ENCODE data around the gene RMND1. TPM values are rescaled to one million over a fixed set of nuclear protein-coding genes. Genes with fewer than 3 reads are reported as not detected.
A peak's percentile ranks its signal among the peaks of the same experiment; 100 is the strongest.

Gene RMND1
- total RNA-seq, 2 donors from 2014 or later, result 19.2 to 27.3 TPM

DNA sequence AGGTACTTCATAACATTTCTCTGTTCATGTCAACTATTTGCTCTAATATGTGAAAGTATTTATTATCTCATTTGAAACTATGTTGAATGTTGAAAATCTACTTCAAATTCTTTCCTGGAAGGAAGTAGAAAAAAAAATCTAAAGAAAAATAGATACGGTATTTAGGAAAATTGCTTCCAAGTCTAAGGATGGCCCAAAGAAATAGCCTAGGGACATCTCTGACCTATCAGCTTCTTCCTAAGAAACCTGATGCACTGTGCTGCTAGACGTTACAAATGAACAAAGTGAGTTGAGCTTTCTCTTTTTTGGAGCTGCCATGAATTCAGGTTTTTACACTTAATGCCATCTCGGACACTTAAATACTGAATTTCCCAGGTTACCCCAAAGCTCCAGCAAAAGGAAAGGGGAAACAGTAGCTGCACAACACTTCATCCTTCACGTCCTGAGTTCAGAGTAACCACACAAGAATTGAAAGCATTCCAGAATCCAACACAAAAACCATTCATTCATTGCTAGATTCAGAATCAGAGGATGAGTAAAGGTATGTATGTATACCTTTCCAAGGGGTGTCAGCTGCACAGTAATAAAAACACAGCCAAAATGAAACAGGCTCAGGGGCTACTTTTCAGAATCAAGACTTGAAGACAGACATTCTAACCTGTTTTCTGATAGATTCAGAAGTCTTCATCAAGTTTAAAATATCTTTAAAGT is 7.9 kb downstream of the RMND1 start:
- DNase-seq (ENCODE audit: low spot score) (no peak), ATAC-seq (no peak)
- Mint-ChIP-seq H3K27me3 (no peaks in the 10 kb centered on the region), H3K27ac (no peak overlapping the region), H3K36me3 (peaks cover 6% of the 10 kb centered on the region), H3K9me3 (no peaks in the 10 kb centered on the region), H3K4me3 (no peak overlapping the region), H3K4me1 (ENCODE audit: low read depth in 2 of 2) (peaks cover 18 to 25% of the 10 kb centered on the region in 2 donors)

DNA sequence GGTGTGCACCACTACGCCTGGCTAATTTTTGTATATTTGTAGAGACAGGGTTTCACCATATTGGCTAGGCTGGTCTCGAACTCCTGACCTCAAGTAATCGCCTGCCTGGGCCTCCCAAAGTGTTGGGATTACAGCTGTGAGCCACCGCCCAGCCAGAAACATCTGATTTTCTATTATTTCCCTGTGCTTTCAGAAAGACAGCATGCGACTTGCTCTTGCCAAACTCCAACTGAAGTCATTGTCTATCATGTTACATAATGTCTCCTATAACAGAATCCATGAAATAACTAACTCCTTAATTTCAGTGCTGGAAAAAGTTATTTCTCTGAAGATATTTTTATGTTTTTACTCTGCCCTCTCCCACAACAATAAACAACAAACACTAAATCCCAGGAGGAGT is 8.5 kb downstream of the RMND1 start:
- no peak for DNase-seq (ENCODE audit: low spot score)
- Mint-ChIP-seq H3K4me3 (no peak overlapping the region), H3K4me1 (ENCODE audit: low read depth in 2 of 2) (peaks cover 18 to 23% of the 10 kb centered on the region in 2 donors), H3K36me3 (peaks cover 6% of the 10 kb centered on the region), H3K9me3 (no peaks in the 10 kb centered on the region), H3K27ac (no peak overlapping the region), H3K27me3 (no peaks in the 10 kb centered on the region)
- no peak for ATAC-seq

DNA sequence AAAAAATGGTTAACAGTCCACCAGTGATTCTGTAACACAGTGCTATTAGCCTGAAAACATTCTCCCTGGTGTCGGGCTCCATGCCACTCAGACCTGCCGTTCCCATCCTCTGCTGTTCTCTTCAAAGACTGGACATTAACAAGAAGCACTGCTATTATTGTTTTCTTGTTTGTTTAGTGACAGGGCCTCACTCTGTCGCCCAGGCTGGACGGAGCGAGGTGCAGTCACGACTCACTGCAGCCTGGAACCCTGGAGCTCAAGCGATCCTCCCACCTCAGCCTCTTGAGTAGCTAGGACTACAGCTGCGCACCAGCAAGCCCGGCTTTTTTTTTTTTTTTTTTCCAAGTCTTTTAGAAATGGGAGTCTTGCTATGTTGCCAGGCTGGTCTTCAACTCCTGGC is 9.6 kb downstream of the RMND1 start:
- Mint-ChIP-seq H3K9me3 (no peaks in the 10 kb centered on the region), H3K4me3 (no peak overlapping the region), H3K27ac (no peak overlapping the region), H3K36me3 (peaks cover 6% of the 10 kb centered on the region), H3K27me3 (no peaks in the 10 kb centered on the region), H3K4me1 (ENCODE audit: low read depth in 2 of 2) (peaks cover 19 to 25% of the 10 kb centered on the region in 2 donors)
- DNase-seq (ENCODE audit: low spot score) (no peak), ATAC-seq (no peak)

DNA sequence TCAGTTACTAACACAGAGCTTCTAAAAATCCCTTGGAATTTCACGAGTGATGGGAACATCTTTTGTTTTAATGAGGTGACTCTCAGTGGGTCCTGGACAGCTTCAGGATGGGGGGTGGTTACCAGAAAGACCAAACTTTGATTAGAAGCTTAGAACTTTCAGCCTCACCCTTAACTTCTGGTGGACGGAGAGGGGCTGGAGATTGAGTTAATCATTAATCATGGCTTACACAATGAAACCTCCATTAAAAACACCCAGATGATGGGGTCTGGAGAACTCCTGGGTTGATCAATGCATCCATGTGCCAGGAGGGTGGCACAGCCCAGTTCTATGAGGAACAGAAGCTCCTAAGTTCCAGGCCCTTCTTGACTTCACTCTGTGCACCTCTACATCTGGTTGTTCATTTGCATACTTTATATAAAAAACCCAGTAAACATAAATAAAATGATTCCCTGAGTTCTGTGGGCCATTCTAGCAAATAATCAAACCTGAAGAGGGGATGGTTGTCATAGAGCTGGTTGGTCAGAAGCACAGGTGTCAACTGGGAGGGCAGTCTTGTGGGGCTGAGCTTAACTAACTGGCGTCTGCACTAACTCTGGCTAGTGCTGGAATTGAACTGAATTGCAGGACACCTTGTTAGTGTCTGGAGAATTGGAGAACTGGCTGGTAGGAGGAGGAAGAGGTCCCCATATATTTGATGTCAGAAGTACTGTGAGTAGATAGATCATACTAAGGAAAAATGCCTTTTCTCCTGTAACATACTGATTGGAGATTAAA is 10.3 kb downstream of the RMND1 start:
- H3K27me3 Mint-ChIP-seq, result no peaks in the 10 kb centered on the region
- peak overlapping the region; percentile 17 to 82 for H3K27ac Mint-ChIP-seq
- H3K4me3 Mint-ChIP-seq, result no peak overlapping the region
- peaks cover 19 to 25% of the 10 kb centered on the region in 2 donors for H3K4me1 Mint-ChIP-seq (ENCODE audit: low read depth in 2 of 2)
- H3K9me3 Mint-ChIP-seq, result no peaks in the 10 kb centered on the region
- no peak for ATAC-seq
- H3K36me3 Mint-ChIP-seq, result peaks cover 6% of the 10 kb centered on the region
- no peak for DNase-seq (ENCODE audit: low spot score)

DNA sequence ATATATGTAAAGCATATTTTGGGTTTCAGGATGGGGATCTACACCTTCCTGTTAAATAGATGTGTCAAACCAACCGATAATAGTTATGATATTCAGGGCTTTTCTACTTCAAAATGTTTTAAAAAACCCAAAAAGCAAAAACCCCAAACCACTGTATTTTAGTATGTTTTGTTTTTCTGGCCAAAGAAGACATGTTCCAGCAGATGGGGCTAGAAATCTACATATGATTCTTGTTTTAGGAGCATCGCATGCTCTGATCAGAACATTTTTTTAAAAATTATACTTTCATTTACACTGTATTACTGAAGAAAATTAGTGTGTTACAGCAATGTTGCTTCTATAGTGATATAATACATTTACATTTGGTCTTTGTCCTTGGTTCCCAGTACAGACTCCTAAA is 11.0 kb downstream of the RMND1 start:
- DNase-seq (ENCODE audit: low spot score) (no peak), ATAC-seq (no peak)
- Mint-ChIP-seq H3K4me1 (ENCODE audit: low read depth in 2 of 2) (peaks cover 19 to 25% of the 10 kb centered on the region in 2 donors), H3K36me3 (peaks cover 6% of the 10 kb centered on the region), H3K9me3 (no peaks in the 10 kb centered on the region), H3K27me3 (no peaks in the 10 kb centered on the region), H3K27ac (peak overlapping the region; percentile 17 to 82), H3K4me3 (no peak overlapping the region)

DNA sequence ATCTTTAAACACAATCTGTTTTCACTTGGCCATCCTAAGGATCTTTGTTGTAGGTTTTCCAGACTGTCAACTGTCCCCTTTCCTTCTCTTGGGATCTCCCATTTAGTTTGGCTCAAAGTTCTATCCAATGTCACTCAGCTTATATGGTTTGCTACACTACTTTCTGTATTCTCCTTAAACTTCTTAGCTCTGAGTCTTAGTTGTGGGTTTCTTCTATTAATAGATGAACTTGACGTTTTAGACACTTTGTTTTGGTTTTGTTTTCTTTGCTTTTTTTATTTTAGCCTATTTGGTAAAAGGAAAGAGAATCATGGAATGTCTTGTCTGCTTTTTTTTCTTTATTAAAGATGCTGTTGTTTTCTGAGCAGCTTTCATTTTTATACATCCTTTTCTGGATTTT is 11.4 kb downstream of the RMND1 start:
- peaks cover 19 to 25% of the 10 kb centered on the region in 2 donors for H3K4me1 Mint-ChIP-seq (ENCODE audit: low read depth in 2 of 2)
- ATAC-seq (no peak), DNase-seq (ENCODE audit: low spot score) (no peak)
- no peaks in the 10 kb centered on the region for H3K9me3 Mint-ChIP-seq
- no peak overlapping the region for H3K4me3 Mint-ChIP-seq
- H3K36me3 Mint-ChIP-seq, result peaks cover 6% of the 10 kb centered on the region
- no peaks in the 10 kb centered on the region for H3K27me3 Mint-ChIP-seq
- H3K27ac Mint-ChIP-seq, result peak overlapping the region; percentile 17 to 82

DNA sequence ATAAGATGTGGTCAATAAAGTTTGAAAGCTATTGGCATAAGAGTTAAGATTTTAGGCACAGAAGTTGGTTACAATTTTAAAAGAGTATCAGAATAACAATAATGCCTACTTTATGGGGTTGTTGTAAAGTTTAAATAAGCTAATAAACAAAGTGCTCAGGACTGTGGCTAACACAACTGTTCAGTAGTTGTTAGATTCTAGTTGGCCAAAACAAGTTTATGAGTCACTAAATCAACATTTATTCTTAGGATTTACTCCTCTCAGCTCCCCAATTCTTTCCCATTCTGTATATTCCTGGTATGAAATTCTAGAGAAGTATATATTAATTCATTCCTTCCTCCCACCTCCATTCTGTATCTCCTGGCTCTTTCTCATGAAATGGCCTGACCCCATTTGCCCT is 14.5 kb downstream of the RMND1 start:
- DNase-seq (ENCODE audit: low spot score) (no peak), ATAC-seq (no peak)
- Mint-ChIP-seq H3K9me3 (no peaks in the 10 kb centered on the region), H3K36me3 (peaks cover 4% of the 10 kb centered on the region), H3K27me3 (no peaks in the 10 kb centered on the region), H3K4me3 (no peak overlapping the region), H3K27ac (no peak overlapping the region), H3K4me1 (ENCODE audit: low read depth in 2 of 2) (peaks cover 15 to 20% of the 10 kb centered on the region in 2 donors)

DNA sequence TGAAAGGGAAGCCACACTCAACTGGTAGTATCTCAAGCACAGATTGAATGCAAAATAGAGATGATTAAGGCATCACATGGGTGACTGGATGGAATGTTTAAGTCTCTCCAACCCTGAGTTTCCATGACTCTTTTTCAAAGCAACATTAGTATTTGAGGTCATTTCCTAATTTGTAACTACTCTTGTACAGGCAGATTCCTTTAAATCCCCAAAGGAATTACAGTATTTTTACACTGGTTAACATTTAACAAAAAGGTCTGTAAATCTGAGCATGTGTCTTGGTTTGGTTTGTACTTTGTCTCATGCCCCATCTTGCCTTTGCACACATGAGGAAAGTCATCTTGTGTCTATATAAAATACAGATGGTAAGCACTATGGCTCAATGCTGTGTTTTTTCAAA is 15.1 kb downstream of the RMND1 start:
- Mint-ChIP-seq H3K4me1 (ENCODE audit: low read depth in 2 of 2) (peaks cover 13 to 18% of the 10 kb centered on the region in 2 donors), H3K27ac (no peak overlapping the region)

DNA sequence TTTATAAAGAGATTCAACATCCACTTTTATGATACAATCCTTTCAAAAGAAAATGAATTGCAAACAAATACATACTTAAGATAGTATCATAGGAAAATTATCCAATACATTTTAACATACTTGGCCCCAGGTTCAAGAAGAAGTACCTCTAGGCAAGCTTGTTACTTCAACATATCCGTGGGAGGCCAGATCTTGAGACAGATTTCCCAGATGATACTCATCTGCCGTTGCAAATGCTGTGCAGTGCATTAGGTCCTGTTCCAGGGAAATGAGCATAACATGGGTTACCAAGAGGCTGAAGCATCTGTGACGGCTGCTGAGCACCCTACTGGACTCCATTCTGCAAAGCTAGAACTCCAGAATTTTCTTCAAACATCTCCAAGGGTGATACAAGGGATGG is 15.6 kb downstream of the RMND1 start:
- Mint-ChIP-seq H3K9me3 (no peaks in the 10 kb centered on the region), H3K27ac (no peak overlapping the region), H3K36me3 (peaks cover 6% of the 10 kb centered on the region), H3K4me1 (ENCODE audit: low read depth in 2 of 2) (peaks cover 12 to 15% of the 10 kb centered on the region in 2 donors), H3K27me3 (no peaks in the 10 kb centered on the region), H3K4me3 (no peak overlapping the region)
- DNase-seq (ENCODE audit: low spot score) (no peak), ATAC-seq (no peak)

More for the DNA sequence above, 15.1 kb downstream of the RMND1 start:
- ATAC-seq (no peak), DNase-seq (ENCODE audit: low spot score) (no peak)
- Mint-ChIP-seq H3K27me3 (no peaks in the 10 kb centered on the region), H3K4me3 (no peak overlapping the region), H3K36me3 (peaks cover 6% of the 10 kb centered on the region), H3K9me3 (no peaks in the 10 kb centered on the region)

DNA sequence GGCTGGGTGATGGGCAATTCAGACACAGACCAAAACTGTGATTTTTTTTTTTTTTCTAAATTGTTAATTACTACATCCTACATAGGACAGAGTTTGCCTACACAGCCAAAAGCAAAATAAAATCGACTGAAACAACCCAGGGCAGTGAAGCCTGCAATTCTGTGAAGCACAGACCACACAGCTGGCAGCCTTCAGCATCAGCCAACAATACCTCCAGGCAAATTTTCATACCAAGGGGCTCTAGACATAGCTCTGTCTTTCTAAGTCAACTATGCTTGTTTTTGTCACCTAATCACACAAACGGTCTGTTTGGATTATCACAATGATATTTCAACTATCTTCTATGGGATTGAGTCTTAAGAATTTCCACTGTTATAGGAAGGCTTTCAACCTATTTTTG is 17.6 kb downstream of the RMND1 start:
- H3K9me3 Mint-ChIP-seq, result no peaks in the 10 kb centered on the region
- no peak for DNase-seq (ENCODE audit: low spot score)
- no peak overlapping the region for H3K4me3 Mint-ChIP-seq
- H3K27me3 Mint-ChIP-seq, result no peaks in the 10 kb centered on the region
- H3K27ac Mint-ChIP-seq, result no peak overlapping the region
- peaks cover 18% of the 10 kb centered on the region for H3K36me3 Mint-ChIP-seq
- ATAC-seq, result no peak
- peaks cover 7 to 9% of the 10 kb centered on the region in 2 donors for H3K4me1 Mint-ChIP-seq (ENCODE audit: low read depth in 2 of 2)

DNA sequence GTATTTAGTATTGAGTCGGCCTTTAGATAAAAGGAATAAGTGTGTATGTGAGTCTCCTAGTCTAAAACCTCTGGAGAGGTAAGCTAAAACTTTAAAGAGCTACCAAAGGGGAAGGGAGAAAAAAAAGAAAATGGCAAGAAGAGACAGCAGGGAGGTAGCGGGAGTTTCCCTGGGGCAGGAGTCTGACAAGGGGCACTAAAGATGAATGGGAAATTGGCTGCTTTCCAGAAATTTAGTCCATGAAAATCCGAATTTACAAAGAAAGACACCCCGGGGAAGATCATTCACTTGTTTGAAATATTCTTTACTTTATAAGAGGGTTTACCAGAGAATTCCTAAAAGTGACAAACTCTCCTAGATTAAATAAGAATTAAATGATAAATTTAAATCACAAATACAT is 19.3 kb downstream of the RMND1 start:
- ATAC-seq (no peak), DNase-seq (ENCODE audit: low spot score) (no peak)

DNA sequence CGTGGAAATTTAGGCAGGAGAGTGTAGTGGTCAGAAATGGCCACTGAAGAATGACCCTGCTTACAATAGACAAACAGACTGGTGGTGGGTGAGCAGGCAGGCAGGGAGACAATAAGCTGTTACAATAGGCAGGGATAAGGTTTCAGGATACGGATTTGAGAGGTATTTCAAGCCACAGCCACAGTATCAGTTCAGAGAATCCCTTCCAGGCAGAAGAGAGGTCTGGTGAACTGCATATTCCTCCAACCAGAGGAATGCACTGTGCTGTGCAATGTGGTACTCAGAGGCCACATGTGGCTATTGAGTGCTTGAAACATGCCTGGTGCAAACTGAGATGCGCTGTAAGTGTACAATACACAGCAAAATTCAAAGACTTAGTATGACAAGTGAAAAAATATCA is 20.6 kb downstream of the RMND1 start:
- ATAC-seq, result no peak
- no peak for DNase-seq (ENCODE audit: low spot score)
- H3K27ac Mint-ChIP-seq, result no peak overlapping the region
- peaks cover 24% of the 10 kb centered on the region for H3K36me3 Mint-ChIP-seq
- no peaks in the 10 kb centered on the region for H3K9me3 Mint-ChIP-seq
- H3K4me1 Mint-ChIP-seq (ENCODE audit: low read depth in 2 of 2), result peaks cover 0 to 4% of the 10 kb centered on the region in 2 donors
- no peaks in the 10 kb centered on the region for H3K27me3 Mint-ChIP-seq
- H3K4me3 Mint-ChIP-seq, result no peak overlapping the region

More for the DNA sequence above, 19.3 kb downstream of the RMND1 start:
- H3K4me1 Mint-ChIP-seq (ENCODE audit: low read depth in 2 of 2), result peaks cover 2 to 4% of the 10 kb centered on the region in 2 donors
- no peak overlapping the region for H3K27ac Mint-ChIP-seq
- peaks cover 18% of the 10 kb centered on the region for H3K36me3 Mint-ChIP-seq
- no peak overlapping the region for H3K4me3 Mint-ChIP-seq
- H3K27me3 Mint-ChIP-seq, result no peaks in the 10 kb centered on the region
- no peaks in the 10 kb centered on the region for H3K9me3 Mint-ChIP-seq

DNA sequence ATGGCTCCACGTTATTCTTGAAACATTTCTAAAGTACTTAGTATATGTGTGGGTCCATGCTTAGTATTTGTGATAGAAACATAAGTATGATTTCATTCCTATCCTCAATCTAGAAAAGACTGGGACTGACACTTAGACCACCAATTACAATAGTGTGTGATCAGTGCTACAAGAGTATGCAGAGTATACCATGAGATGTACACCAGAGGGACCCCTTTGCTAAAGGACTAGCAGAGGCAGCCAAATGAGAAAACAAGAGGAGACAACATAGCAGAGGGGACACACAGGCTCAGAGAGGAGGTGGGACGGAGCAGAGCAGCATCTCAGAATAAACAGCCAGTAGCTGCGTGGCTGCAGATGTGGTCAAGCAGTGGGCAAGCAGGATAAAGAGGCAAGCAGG is 21.0 kb downstream of the RMND1 start:
- ATAC-seq (no peak), DNase-seq (ENCODE audit: low spot score) (no peak)
- Mint-ChIP-seq H3K27me3 (no peaks in the 10 kb centered on the region), H3K4me3 (no peak overlapping the region), H3K36me3 (peaks cover 24% of the 10 kb centered on the region), H3K9me3 (no peaks in the 10 kb centered on the region), H3K27ac (no peak overlapping the region), H3K4me1 (ENCODE audit: low read depth in 2 of 2) (peaks cover 0 to 4% of the 10 kb centered on the region in 2 donors)

DNA sequence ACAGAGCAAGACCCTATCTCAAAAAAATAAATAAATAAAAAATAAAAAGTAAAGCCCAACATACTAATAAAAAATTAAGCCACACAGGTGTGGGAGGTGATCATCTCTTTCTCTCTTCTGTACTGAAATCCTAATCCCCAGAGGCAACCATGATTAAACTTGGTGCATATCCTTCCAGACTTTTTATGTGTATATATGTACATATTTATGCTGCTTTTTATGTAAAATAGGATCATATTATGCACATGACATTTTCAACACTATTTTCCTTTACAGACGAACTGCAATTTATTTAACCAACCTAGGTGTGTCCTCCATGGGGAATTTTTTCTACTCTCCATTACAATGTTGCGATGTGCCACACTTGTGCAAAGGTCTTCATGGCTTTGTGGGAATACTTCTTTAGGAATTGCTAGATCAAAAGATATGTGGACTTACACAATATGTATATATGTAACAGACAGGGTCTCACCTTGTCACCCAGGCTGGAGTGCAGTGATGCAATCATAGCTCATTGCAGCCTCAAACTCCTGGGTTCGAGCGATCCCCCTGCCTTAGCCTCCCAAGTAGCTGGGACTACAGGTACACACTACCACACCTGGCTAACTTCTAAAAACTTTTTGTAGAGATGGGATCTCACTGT is 23.7 kb downstream of the RMND1 start:
- ATAC-seq (no peak), DNase-seq (ENCODE audit: low spot score) (no peak)
- no peak overlapping the region for H3K27ac Mint-ChIP-seq
- H3K27me3 Mint-ChIP-seq, result no peaks in the 10 kb centered on the region
- no peak overlapping the region for H3K4me3 Mint-ChIP-seq
- no peaks in the 10 kb centered on the region for H3K9me3 Mint-ChIP-seq
- peaks cover 0 to 4% of the 10 kb centered on the region in 2 donors for H3K4me1 Mint-ChIP-seq (ENCODE audit: low read depth in 2 of 2)
- peaks cover 31% of the 10 kb centered on the region for H3K36me3 Mint-ChIP-seq
